HG02571 (cell line): ENCODE measurements around the gene USP9X.
"Not testable (repeated sequence)": the region's sequence is repeated elsewhere in the genome, so short reads cannot be mapped to it uniquely, and the experiment has no call there.

Experiments
- ATAC-seq: cut with Tn5 transposase; IDR thresholded peaks from one replicate; pipeline ENCODE4 v1.9.1; 2021; ENCODE audit warnings: mild to moderate bottlenecking, moderate library complexity; ENCODE audit not compliant: unreplicated experiment

The USP9X gene, protein sequence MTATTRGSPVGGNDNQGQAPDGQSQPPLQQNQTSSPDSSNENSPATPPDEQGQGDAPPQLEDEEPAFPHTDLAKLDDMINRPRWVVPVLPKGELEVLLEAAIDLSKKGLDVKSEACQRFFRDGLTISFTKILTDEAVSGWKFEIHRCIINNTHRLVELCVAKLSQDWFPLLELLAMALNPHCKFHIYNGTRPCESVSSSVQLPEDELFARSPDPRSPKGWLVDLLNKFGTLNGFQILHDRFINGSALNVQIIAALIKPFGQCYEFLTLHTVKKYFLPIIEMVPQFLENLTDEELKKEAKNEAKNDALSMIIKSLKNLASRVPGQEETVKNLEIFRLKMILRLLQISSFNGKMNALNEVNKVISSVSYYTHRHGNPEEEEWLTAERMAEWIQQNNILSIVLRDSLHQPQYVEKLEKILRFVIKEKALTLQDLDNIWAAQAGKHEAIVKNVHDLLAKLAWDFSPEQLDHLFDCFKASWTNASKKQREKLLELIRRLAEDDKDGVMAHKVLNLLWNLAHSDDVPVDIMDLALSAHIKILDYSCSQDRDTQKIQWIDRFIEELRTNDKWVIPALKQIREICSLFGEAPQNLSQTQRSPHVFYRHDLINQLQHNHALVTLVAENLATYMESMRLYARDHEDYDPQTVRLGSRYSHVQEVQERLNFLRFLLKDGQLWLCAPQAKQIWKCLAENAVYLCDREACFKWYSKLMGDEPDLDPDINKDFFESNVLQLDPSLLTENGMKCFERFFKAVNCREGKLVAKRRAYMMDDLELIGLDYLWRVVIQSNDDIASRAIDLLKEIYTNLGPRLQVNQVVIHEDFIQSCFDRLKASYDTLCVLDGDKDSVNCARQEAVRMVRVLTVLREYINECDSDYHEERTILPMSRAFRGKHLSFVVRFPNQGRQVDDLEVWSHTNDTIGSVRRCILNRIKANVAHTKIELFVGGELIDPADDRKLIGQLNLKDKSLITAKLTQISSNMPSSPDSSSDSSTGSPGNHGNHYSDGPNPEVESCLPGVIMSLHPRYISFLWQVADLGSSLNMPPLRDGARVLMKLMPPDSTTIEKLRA (N-terminal part only)

GRCh38 chrX:41084893-41085511 lies at the start of gene USP9X:
Gene USP9X, plus strand, starts transcription at chrX:41085445. Its CDS starts 38,184 bp downstream, at chrX:41123629.
- ATAC-seq = peak; percentile 59

GRCh38 chrX:41035582-41035981 lies 49.7 kb upstream of the USP9X start:
- no peak for ATAC-seq

GRCh38 chrX:41036668-41037326 lies 48.4 kb upstream of the USP9X start:
- no peak for ATAC-seq

GRCh38 chrX:41043196-41043595 lies 42.0 kb upstream of the USP9X start:
- ATAC-seq = no peak

GRCh38 chrX:41043674-41044345 lies 41.4 kb upstream of the USP9X start:
- ATAC-seq = no peak

DNA sequence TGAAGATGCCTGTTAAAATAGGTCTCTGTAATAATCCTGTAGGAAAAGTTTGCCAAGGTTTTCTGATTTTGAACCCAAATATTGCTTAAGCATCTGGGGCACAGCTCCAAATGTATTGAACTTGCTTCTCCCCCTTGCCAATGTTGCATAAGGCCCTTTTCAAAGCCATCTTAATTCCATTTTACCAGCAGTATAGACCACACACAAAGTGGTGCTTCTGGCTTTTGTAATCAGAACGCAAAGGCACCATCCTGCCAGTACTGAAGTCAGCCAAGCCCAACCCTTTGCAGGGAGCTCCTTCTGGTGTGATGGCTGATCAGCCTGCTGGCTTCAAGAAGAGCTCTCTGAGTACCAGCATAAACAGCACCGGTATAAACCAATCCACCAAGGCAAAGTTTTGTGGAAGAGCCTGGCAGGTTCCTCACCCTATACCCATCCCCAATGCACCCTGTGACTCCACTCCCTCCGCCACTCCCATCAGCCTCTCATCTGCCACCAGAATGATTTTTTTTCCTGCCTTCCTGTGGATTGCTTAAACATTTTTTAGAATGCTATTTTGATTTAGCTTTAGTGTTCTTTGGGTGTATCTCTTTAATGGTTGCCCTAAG lies 39.2 kb upstream of the USP9X start:
- no peak for ATAC-seq

DNA sequence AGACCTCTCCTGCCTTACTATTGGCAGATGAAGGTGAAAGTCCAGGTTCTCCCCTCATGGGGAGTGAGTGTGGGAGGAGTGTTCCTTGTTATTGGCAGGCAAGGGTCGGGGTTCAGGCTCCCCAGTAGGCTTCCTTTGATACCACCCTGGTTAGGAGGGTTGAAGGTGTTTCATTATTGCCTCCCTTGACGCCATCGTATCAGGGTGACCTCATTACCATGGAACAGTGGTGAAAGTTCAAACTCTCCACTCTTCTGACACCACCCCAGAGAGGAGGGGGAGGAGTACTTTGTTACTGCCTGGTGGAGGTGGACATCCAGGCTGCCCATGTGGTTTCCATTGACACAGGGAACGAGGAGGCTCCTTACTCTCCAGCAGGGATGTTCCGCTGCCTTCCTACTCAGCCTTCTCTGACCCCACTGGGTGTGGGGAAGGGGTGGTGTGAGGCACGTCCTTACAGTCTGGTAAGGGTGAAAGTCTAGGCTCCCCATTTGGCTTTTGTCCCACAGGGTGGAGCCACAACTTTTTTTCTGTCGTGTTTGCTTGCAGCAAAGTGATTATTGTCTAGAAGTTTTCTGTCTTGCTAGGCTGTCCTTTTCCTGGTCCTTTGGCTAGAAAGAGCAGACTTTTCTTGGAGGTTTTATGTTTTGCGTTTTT lies 37.2 kb upstream of the USP9X start:
- ATAC-seq = no peak

GRCh38 chrX:41050359-41050758 lies 34.9 kb upstream of the USP9X start:
- ATAC-seq = no peak

GRCh38 chrX:41051288-41051687 lies 34.0 kb upstream of the USP9X start:
- no peak for ATAC-seq

DNA sequence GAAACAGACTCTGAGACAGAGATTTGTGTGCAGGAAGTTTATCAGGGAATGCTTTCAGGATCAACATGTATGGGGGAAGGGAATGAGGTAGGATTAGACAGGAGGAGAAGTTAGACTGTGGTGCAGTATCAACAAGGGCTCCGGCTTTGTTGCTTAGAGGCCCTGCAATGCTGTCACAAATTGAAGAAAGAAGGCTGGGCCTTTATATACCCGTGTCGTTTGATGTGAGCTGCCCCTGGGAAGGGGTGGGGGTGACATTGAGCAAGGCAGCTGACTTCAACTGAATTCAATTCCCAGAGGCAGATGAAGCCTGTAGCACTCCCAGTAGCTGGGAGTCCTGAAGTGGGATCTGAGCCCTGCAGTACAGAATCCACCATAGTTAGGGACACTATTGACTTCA lies 29.5 kb upstream of the USP9X start:
- ATAC-seq = no peak

DNA sequence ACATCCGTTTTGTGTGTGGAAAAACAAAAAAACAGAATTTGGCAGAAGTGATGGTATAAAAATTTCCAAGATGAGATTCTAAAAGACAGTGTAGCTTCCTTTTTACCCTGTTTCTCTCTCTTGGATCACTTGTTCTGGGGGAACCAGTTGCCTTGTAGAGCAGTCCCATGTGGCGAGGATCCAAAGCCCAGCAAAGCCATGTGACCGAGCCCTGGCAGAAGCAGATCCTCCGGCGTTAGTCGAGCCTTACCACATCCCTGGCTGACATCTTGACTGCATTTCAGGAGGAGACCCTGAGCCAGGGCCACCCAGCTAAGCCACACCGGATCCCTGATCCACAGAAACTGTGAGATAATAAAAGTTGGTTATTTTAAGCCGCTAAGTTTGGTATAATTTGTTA lies 22.0 kb upstream of the USP9X start:
- ATAC-seq = not testable (repeated sequence)

GRCh38 chrX:41064018-41064417 lies 21.2 kb upstream of the USP9X start:
- ATAC-seq = no peak

GRCh38 chrX:41066391-41066790 lies 18.9 kb upstream of the USP9X start:
- no peak for ATAC-seq

- no peak for ATAC-seq
Measured at GRCh38 chrX:41066969-41067368, 18.3 kb upstream of the USP9X start.

GRCh38 chrX:41067721-41068120 lies 17.5 kb upstream of the USP9X start:
- ATAC-seq = no peak

- ATAC-seq = no peak
Measured at GRCh38 chrX:41076742-41077141, 8.5 kb upstream of the USP9X start.

DNA sequence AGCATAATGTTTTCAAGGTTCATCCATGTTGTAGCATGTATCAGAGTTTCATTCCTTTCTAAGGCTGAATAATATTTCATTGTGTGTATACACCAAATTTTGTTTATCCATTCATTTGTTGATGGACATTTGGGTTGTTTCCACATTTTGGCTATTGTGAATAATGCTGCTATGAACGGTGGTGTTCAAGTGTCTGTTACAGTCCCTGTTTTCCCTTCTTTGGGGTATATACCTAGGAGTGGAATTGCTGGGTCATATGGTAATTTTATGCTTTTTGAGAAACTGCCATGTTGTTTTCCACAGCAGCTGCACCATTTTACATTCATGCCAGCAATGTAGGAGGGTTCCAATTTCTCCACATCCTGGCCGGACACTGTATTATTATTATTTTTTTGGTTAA lies 3.4 kb upstream of the USP9X start:
- ATAC-seq = no peak

GRCh38 chrX:41082783-41083182 lies 2.5 kb upstream of the USP9X start:
- no peak for ATAC-seq
